Measurements from ENCODE around the gene TBL1X.

GRCh38 chrX:9683350-9683749 lies 218.5 kb downstream of the TBL1X start:
- no peak for TF ChIP-seq CTCF (IDR thresholded peaks at IDR 0.05)
- no peak for TF ChIP-seq REST (IDR thresholded peaks at IDR 0.05; ENCODE audit: insufficient read depth in 1 of 2, low read depth in 2 of 2, low read length in 1 of 2)
